ENCODE results near the gene GZF1. TPM values are rescaled to one million over a fixed set of nuclear protein-coding genes. Genes with fewer than 3 reads are reported as not detected.

The GZF1 gene
- total RNA-seq, 1 donor = 14.5 TPM

DNA sequence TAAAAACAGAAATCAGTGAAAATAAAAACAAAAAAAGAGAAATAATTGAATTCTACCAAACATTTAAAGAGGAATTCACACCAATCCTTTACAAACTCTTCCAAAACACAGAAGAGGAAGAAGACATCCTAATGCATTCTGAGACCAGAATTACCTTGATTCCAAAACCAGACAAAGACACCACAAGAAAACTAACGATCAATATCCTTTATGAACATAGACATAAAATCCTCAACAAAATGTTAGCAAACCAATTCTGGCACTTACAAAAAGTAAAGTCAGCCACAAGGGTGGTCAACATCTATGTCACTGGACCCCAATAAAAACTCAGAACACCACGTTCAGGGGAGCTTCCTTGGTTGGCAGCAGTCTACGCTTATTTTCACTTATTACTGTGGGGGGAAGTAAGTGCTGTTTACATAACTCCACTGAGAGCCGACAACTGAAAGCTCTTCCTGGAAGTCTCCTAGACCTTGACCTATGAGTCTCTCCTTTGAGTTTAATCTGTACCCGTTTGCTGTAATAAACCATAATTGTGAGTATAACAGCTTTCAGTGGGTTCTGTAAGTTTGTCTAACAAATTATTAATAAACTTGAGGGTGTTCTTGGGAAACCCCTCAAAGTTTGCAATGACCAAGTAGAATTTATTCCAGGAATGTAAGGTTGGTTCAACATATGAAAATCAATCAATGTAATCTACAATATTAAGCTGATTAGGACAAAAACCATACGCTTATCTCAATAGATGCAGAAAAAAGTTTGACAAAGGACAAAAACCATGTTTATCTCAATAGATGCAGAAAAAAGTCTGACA is 24.5 kb downstream of the GZF1 start:
- H3K36me3 ChIP-seq (ENCODE audit: insufficient read depth, low read length) = peaks cover 11% of the 10 kb centered on the region
- no peak overlapping the region for H3K27ac ChIP-seq (ENCODE audit: low read depth, low read length)
- TF ChIP-seq, protein P1, sequence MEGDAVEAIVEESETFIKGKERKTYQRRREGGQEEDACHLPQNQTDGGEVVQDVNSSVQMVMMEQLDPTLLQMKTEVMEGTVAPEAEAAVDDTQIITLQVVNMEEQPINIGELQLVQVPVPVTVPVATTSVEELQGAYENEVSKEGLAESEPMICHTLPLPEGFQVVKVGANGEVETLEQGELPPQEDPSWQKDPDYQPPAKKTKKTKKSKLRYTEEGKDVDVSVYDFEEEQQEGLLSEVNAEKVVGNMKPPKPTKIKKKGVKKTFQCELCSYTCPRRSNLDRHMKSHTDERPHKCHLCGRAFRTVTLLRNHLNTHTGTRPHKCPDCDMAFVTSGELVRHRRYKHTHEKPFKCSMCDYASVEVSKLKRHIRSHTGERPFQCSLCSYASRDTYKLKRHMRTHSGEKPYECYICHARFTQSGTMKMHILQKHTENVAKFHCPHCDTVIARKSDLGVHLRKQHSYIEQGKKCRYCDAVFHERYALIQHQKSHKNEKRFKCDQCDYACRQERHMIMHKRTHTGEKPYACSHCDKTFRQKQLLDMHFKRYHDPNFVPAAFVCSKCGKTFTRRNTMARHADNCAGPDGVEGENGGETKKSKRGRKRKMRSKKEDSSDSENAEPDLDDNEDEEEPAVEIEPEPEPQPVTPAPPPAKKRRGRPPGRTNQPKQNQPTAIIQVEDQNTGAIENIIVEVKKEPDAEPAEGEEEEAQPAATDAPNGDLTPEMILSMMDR (IDR thresholded peaks at IDR 0.05; ENCODE audit: extremely low read depth, low read depth, low read length) = no peak
- H3K4me1 ChIP-seq (ENCODE audit: insufficient read depth, low read length) = no peaks in the 10 kb centered on the region
- H3K4me2 ChIP-seq (ENCODE audit: insufficient read depth, low read length) = no peak overlapping the region
- no peaks in the 10 kb centered on the region for H3K27me3 ChIP-seq (ENCODE audit: insufficient read depth, low read length)
- no peak overlapping the region for H3K4me3 ChIP-seq (ENCODE audit: insufficient read depth, low read length)
- DNase-seq (ENCODE audit: insufficient read length, low spot score, missing footprints) = no peak
- H4K20me1 ChIP-seq (ENCODE audit: insufficient read depth, low read length) = no peaks in the 10 kb centered on the region
- peaks cover 52% of the 10 kb centered on the region for H3K79me2 ChIP-seq (ENCODE audit: insufficient read depth, low read length)
- H2AFZ ChIP-seq (ENCODE audit: low read length) = no peak overlapping the region
- H3K9me3 ChIP-seq (ENCODE audit: low read depth, low read length) = no peaks in the 10 kb centered on the region

DNA sequence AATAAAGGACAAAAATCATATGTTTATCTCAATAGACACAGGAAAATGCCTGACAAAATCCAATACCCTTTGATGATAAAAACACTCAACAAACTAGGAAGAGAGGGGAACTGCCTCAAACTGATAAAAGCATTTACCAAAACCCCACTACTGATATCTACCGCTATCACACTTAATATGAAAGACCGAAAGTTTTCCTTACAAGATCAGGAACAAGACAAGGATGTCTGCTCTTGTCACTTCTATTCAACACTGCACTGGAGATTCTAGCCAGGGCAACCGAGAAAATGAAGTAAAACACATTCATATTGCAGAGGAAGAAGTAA is 25.1 kb downstream of the GZF1 start:
- H3K4me2 ChIP-seq (ENCODE audit: insufficient read depth, low read length) = no peak overlapping the region
- no peaks in the 10 kb centered on the region for H3K9me3 ChIP-seq (ENCODE audit: low read depth, low read length)
- TF ChIP-seq, protein P1 (IDR thresholded peaks at IDR 0.05; ENCODE audit: extremely low read depth, low read depth, low read length) = no peak
- no peak overlapping the region for H2AFZ ChIP-seq (ENCODE audit: low read length)
- no peaks in the 10 kb centered on the region for H4K20me1 ChIP-seq (ENCODE audit: insufficient read depth, low read length)
- no peak overlapping the region for H3K4me3 ChIP-seq (ENCODE audit: insufficient read depth, low read length)
- H3K36me3 ChIP-seq (ENCODE audit: insufficient read depth, low read length) = peaks cover 14% of the 10 kb centered on the region
- no peak for DNase-seq (ENCODE audit: insufficient read length, low spot score, missing footprints)
- no peak overlapping the region for H3K27ac ChIP-seq (ENCODE audit: low read depth, low read length)
- peaks cover 49% of the 10 kb centered on the region for H3K79me2 ChIP-seq (ENCODE audit: insufficient read depth, low read length)
- H3K27me3 ChIP-seq (ENCODE audit: insufficient read depth, low read length) = no peaks in the 10 kb centered on the region
- no peaks in the 10 kb centered on the region for H3K4me1 ChIP-seq (ENCODE audit: insufficient read depth, low read length)

DNA sequence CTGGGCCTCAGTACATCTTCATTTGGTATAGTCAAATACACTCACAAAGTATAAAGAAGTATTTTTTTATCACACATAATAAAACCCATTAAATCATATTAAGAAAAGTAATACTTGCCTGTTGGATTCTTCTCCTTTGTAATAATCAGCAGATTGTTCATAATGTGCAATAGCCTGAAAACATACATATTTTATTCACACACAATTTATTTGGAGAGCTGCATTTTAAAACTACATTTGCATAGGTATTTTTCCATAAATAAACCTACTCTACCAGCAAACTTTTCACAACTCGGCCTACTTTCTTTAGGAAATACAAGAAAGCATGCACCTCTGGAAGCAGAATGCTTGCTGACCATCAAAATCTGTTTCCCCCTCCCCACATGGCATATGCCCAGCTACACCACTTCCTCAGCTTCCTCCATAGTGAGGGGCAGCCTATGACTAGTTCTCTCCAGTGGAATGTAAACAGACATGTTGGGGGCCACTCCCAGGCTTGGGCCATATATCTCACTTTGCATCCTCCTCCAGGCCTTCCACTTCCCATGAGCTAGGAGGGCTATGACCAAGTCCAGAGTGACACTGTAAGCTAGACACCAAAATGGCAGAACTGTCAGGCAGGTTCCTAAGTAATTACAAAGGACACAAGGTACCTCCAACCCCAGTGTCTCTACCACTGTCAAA is 28.3 kb downstream of the GZF1 start:
- Histone ChIP-seq H3K4me2 (ENCODE audit: insufficient read depth, low read length) (no peak overlapping the region), H3K4me1 (ENCODE audit: insufficient read depth, low read length) (no peaks in the 10 kb centered on the region), H3K27ac (ENCODE audit: low read depth, low read length) (no peak overlapping the region), H4K20me1 (ENCODE audit: insufficient read depth, low read length) (no peaks in the 10 kb centered on the region), H3K79me2 (ENCODE audit: insufficient read depth, low read length) (peaks cover 47% of the 10 kb centered on the region), H3K9me3 (ENCODE audit: low read depth, low read length) (no peaks in the 10 kb centered on the region), H3K36me3 (ENCODE audit: insufficient read depth, low read length) (peaks cover 45% of the 10 kb centered on the region), H3K27me3 (ENCODE audit: insufficient read depth, low read length) (no peaks in the 10 kb centered on the region), H3K4me3 (ENCODE audit: insufficient read depth, low read length) (no peak overlapping the region), H2AFZ (ENCODE audit: low read length) (no peak overlapping the region)
- DNase-seq (ENCODE audit: insufficient read length, low spot score, missing footprints) = no peak
- TF ChIP-seq, protein P1 (IDR thresholded peaks at IDR 0.05; ENCODE audit: extremely low read depth, low read depth, low read length) = no peak

DNA sequence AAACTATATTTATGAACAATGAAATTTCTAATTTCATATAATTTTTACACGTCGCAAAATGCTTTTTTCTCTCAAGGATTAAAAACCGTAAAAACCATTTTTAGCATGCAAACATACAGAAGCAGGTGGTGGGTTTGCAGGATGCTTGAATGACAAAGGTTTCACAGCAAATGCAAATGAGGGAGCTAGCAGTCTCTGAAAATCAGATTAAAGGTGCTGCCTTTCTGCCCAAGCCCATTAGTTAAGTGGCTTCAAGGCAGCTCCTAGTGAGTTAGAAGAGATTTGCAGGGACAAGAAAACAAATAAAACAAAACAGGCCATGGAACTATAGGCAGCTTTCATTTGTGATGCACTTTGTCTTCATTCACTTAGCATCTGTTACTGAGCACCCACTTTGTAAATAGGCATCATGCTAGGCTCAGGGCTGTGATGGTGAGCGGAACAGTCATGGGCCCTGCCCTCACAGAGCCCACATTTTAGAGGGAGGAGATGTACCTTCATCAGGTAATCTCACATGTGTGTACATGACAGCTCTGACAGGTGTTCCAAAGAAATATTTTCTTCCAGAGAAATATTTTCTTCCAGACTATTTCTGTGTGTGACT is 29.8 kb downstream of the GZF1 start:
- H3K27me3 ChIP-seq (ENCODE audit: insufficient read depth, low read length) = no peaks in the 10 kb centered on the region
- H3K4me2 ChIP-seq (ENCODE audit: insufficient read depth, low read length) = no peak overlapping the region
- no peak overlapping the region for H2AFZ ChIP-seq (ENCODE audit: low read length)
- H4K20me1 ChIP-seq (ENCODE audit: insufficient read depth, low read length) = no peaks in the 10 kb centered on the region
- DNase-seq (ENCODE audit: insufficient read length, low spot score, missing footprints) = no peak
- H3K9me3 ChIP-seq (ENCODE audit: low read depth, low read length) = no peaks in the 10 kb centered on the region
- H3K27ac ChIP-seq (ENCODE audit: low read depth, low read length) = no peak overlapping the region
- H3K79me2 ChIP-seq (ENCODE audit: insufficient read depth, low read length) = peaks cover 45% of the 10 kb centered on the region
- H3K4me1 ChIP-seq (ENCODE audit: insufficient read depth, low read length) = peaks cover under 1% of the 10 kb centered on the region
- no peak overlapping the region for H3K4me3 ChIP-seq (ENCODE audit: insufficient read depth, low read length)
- TF ChIP-seq, protein P1 (IDR thresholded peaks at IDR 0.05; ENCODE audit: extremely low read depth, low read depth, low read length) = no peak
- peaks cover 48% of the 10 kb centered on the region for H3K36me3 ChIP-seq (ENCODE audit: insufficient read depth, low read length)
